ENCODE measurements around the gene PARD3B. TPM values are rescaled to one million over a fixed set of nuclear protein-coding genes. Genes with fewer than 3 reads are reported as not detected.

PARD3B gene
- total RNA-seq, 2 experiments from 2014 or later = 0.49 to 1.1 TPM

GRCh38 chr2:204888222-204888621 lies 342.9 kb downstream of the PARD3B start:
- Mint-ChIP-seq H3K9me3 (peaks cover 5% of the 10 kb centered on the region), H3K27ac (no peak overlapping the region), H3K36me3 (peaks cover 2% of the 10 kb centered on the region), H3K27me3 (no peaks in the 10 kb centered on the region), H3K4me1 (no peaks in the 10 kb centered on the region), H3K4me3 (no peak overlapping the region)
- DNase-seq = no peak

GRCh38 chr2:204890680-204891079 lies 345.4 kb downstream of the PARD3B start:
- H3K27me3 Mint-ChIP-seq = no peaks in the 10 kb centered on the region
- no peak for DNase-seq
- H3K4me3 Mint-ChIP-seq = no peak overlapping the region
- no peak overlapping the region for H3K27ac Mint-ChIP-seq
- H3K9me3 Mint-ChIP-seq = no peaks in the 10 kb centered on the region
- H3K36me3 Mint-ChIP-seq = peaks cover 2% of the 10 kb centered on the region
- H3K4me1 Mint-ChIP-seq = no peaks in the 10 kb centered on the region

GRCh38 chr2:204891739-204892138 lies 346.5 kb downstream of the PARD3B start:
- Mint-ChIP-seq H3K4me3 (no peak overlapping the region), H3K36me3 (peaks cover 2% of the 10 kb centered on the region)

GRCh38 chr2:204892506-204893255 lies 347.4 kb downstream of the PARD3B start:
- Mint-ChIP-seq H3K36me3 (peaks cover 2% of the 10 kb centered on the region), H3K9me3 (no peaks in the 10 kb centered on the region), H3K4me3 (no peak overlapping the region), H3K27me3 (no peaks in the 10 kb centered on the region), H3K4me1 (peaks cover 2% of the 10 kb centered on the region), H3K27ac (no peak overlapping the region)
- DNase-seq = no peak

More at GRCh38 chr2:204891739-204892138, 346.5 kb downstream of the PARD3B start:
- H3K27me3 Mint-ChIP-seq = no peaks in the 10 kb centered on the region
- peaks cover 2% of the 10 kb centered on the region for H3K4me1 Mint-ChIP-seq
- H3K27ac Mint-ChIP-seq = no peak overlapping the region
- DNase-seq = no peak
- no peaks in the 10 kb centered on the region for H3K9me3 Mint-ChIP-seq

- Mint-ChIP-seq H3K9me3 (peaks cover 17% of the 10 kb centered on the region), H3K4me1 (peaks cover 9% of the 10 kb centered on the region), H3K27ac (no peak overlapping the region), H3K27me3 (no peaks in the 10 kb centered on the region), H3K4me3 (no peak overlapping the region), H3K36me3 (peaks cover 9% of the 10 kb centered on the region)
- no peak for DNase-seq
Observed at GRCh38 chr2:204896146-204896545, 350.9 kb downstream of the PARD3B start.

GRCh38 chr2:204897561-204897960 lies 352.3 kb downstream of the PARD3B start:
- Mint-ChIP-seq H3K27me3 (no peaks in the 10 kb centered on the region), H3K27ac (no peak overlapping the region), H3K36me3 (peaks cover 9% of the 10 kb centered on the region), H3K4me3 (no peak overlapping the region), H3K4me1 (peaks cover 9% of the 10 kb centered on the region), H3K9me3 (peaks cover 17% of the 10 kb centered on the region)
- DNase-seq = no peak

GRCh38 chr2:204898928-204899640 lies 353.8 kb downstream of the PARD3B start:
- peaks cover 17% of the 10 kb centered on the region for H3K4me1 Mint-ChIP-seq
- no peak for DNase-seq
- H3K9me3 Mint-ChIP-seq = peaks cover 17% of the 10 kb centered on the region
- H3K4me3 Mint-ChIP-seq = no peak overlapping the region
- H3K27ac Mint-ChIP-seq = no peak overlapping the region
- no peaks in the 10 kb centered on the region for H3K27me3 Mint-ChIP-seq
- peaks cover 9% of the 10 kb centered on the region for H3K36me3 Mint-ChIP-seq

GRCh38 chr2:204899983-204900382 lies 354.7 kb downstream of the PARD3B start:
- Mint-ChIP-seq H3K27ac (peak overlapping the region; percentile 4), H3K27me3 (no peaks in the 10 kb centered on the region), H3K9me3 (peaks cover 17% of the 10 kb centered on the region), H3K4me3 (no peak overlapping the region), H3K4me1 (peaks cover 17% of the 10 kb centered on the region), H3K36me3 (peaks cover 9% of the 10 kb centered on the region)
- no peak for DNase-seq

GRCh38 chr2:204900487-204900886 lies 355.2 kb downstream of the PARD3B start:
- H3K36me3 Mint-ChIP-seq = peaks cover 9% of the 10 kb centered on the region
- no peak overlapping the region for H3K4me3 Mint-ChIP-seq
- H3K27me3 Mint-ChIP-seq = no peaks in the 10 kb centered on the region
- no peak overlapping the region for H3K27ac Mint-ChIP-seq
- DNase-seq = no peak
- H3K9me3 Mint-ChIP-seq = peaks cover 17% of the 10 kb centered on the region
- H3K4me1 Mint-ChIP-seq = peaks cover 18% of the 10 kb centered on the region

- Mint-ChIP-seq H3K36me3 (peaks cover 9% of the 10 kb centered on the region), H3K4me1 (peaks cover 21% of the 10 kb centered on the region), H3K27ac (no peak overlapping the region), H3K4me3 (no peak overlapping the region), H3K27me3 (no peaks in the 10 kb centered on the region), H3K9me3 (peaks cover 19% of the 10 kb centered on the region)
- no peak for DNase-seq
Observed at GRCh38 chr2:204900910-204901309, 355.6 kb downstream of the PARD3B start.

- no peak for DNase-seq
- Mint-ChIP-seq H3K9me3 (peaks cover 19% of the 10 kb centered on the region), H3K27me3 (no peaks in the 10 kb centered on the region), H3K36me3 (peaks cover 9% of the 10 kb centered on the region), H3K4me1 (peaks cover 25% of the 10 kb centered on the region), H3K27ac (no peak overlapping the region), H3K4me3 (no peak overlapping the region)
Observed at GRCh38 chr2:204901591-204901990, 356.3 kb downstream of the PARD3B start.

GRCh38 chr2:204909791-204910190 lies 364.5 kb downstream of the PARD3B start:
- H3K27me3 Mint-ChIP-seq = no peaks in the 10 kb centered on the region
- H3K4me3 Mint-ChIP-seq = no peak overlapping the region
- no peaks in the 10 kb centered on the region for H3K36me3 Mint-ChIP-seq
- DNase-seq = no peak
- H3K9me3 Mint-ChIP-seq = peaks cover 6% of the 10 kb centered on the region
- H3K27ac Mint-ChIP-seq = no peak overlapping the region
- H3K4me1 Mint-ChIP-seq = peaks cover 10% of the 10 kb centered on the region

GRCh38 chr2:204913312-204913711 lies 368.0 kb downstream of the PARD3B start:
- H3K4me3 Mint-ChIP-seq = no peak overlapping the region
- peaks cover 4% of the 10 kb centered on the region for H3K9me3 Mint-ChIP-seq
- no peaks in the 10 kb centered on the region for H3K27me3 Mint-ChIP-seq
- no peak for DNase-seq
- no peak overlapping the region for H3K27ac Mint-ChIP-seq
- peaks cover 4% of the 10 kb centered on the region for H3K36me3 Mint-ChIP-seq
- H3K4me1 Mint-ChIP-seq = no peaks in the 10 kb centered on the region

- Mint-ChIP-seq H3K36me3 (peaks cover 4% of the 10 kb centered on the region), H3K4me3 (no peak overlapping the region), H3K9me3 (peaks cover 4% of the 10 kb centered on the region), H3K27me3 (no peaks in the 10 kb centered on the region), H3K27ac (no peak overlapping the region), H3K4me1 (no peaks in the 10 kb centered on the region)
- DNase-seq = no peak
Observed at GRCh38 chr2:204913854-204914464, 368.7 kb downstream of the PARD3B start.

- no peak for DNase-seq
- peaks cover 4% of the 10 kb centered on the region for H3K36me3 Mint-ChIP-seq
- H3K9me3 Mint-ChIP-seq = peaks cover 4% of the 10 kb centered on the region
- no peaks in the 10 kb centered on the region for H3K27me3 Mint-ChIP-seq
- no peak overlapping the region for H3K27ac Mint-ChIP-seq
- H3K4me3 Mint-ChIP-seq = no peak overlapping the region
- H3K4me1 Mint-ChIP-seq = no peaks in the 10 kb centered on the region
Observed at GRCh38 chr2:204914708-204915107, 369.4 kb downstream of the PARD3B start.

Data from activated naive CD8-positive, alpha-beta T cell treated with anti-CD3 and anti-CD28 coated beads for 36 hours (primary cell).